HepG2 (cell line): ENCODE measurements around the gene ZBTB32. TPM values are rescaled to one million over a fixed set of nuclear protein-coding genes. Genes with fewer than 3 reads are reported as not detected.

Source experiments
- ARID3A ChIP-seq: IDR thresholded peaks from 2 replicates; pipeline ENCODE4 v1.6.1; 2012; ENCODE audit warnings: low read depth, low read length, improper control_type of control experiment
- ARID5B ChIP-seq: IDR thresholded peaks from 2 replicates; pipeline ENCODE4 v1.4.0; 2020; ENCODE audit warnings: mild to moderate bottlenecking, missing genetic modification reagents
- BRF2 ChIP-seq: sonication (generic); formaldehyde crosslinking; IDR thresholded peaks from 2 replicates; pipeline ENCODE4 v1.8.1; 2022; ENCODE audit warnings: mild to moderate bottlenecking, missing genetic modification reagents
- ETV5 ChIP-seq: IDR thresholded peaks from 2 replicates; pipeline ENCODE4 v1.6.1; 2018; ENCODE audit warnings: missing biosample characterization, missing genetic modification reagents, inconsistent platforms, borderline replicate concordance
- FOSL2 ChIP-seq: sonication (generic); formaldehyde crosslinking; IDR thresholded peaks from 2 replicates; pipeline ENCODE4 v1.4.0; 2020; ENCODE audit warnings: missing genetic modification reagents
- GABPA ChIP-seq, 2 experiments: IDR thresholded peaks; 2 replicates each; pipeline ENCODE4 v1.6.1; 2011 to 2016; ENCODE audit warnings: low read depth in 2 of 2, low read length in 1 of 2, missing biosample characterization in 1 of 2, missing genetic modification characterization in 1 of 2
- GMEB1 ChIP-seq: sonication (generic); formaldehyde crosslinking; IDR thresholded peaks from 2 replicates; pipeline ENCODE4 v1.5.1; 2020; ENCODE audit warnings: missing genetic modification reagents, mild to moderate bottlenecking, borderline replicate concordance
- KDM3A ChIP-seq: IDR thresholded peaks from 2 replicates; pipeline ENCODE4 v1.6.1; 2018; ENCODE audit warnings: low read depth, missing compliant biosample characterization
- MIER3 ChIP-seq: IDR thresholded peaks from 2 replicates; pipeline ENCODE4 v1.6.1; 2016; ENCODE audit warnings: missing compliant biosample characterization, borderline replicate concordance
- PITX1 ChIP-seq: sonication (generic); formaldehyde crosslinking; IDR thresholded peaks from 2 replicates; pipeline ENCODE4 v1.5.1; 2020; ENCODE audit warnings: mild to moderate bottlenecking, missing genetic modification reagents
- PPARG ChIP-seq: conservative IDR thresholded peaks from 2 replicates; pipeline ENCODE4 v1.6.1; 2016; ENCODE audit warnings: missing biosample characterization, missing genetic modification reagents
- RBM39 ChIP-seq: fragments of 200-400 bp; formaldehyde crosslinking; IDR thresholded peaks from one replicate; pipeline ENCODE4 v1.6.1; 2018; ENCODE audit warnings: antibody characterized with exemption, mild to moderate bottlenecking, low read depth, low read length; ENCODE audit not compliant: poor library complexity, severe bottlenecking
- TEAD3 ChIP-seq: optimal IDR thresholded peaks from 2 replicates; pipeline ENCODE3; 2016; ENCODE audit warnings: borderline replicate concordance
- THAP11 ChIP-seq: IDR thresholded peaks from 2 replicates; pipeline ENCODE4 v1.6.1; 2016; ENCODE audit warnings: missing biosample characterization, missing genetic modification reagents
- TP53 ChIP-seq: sonication (generic); formaldehyde crosslinking; conservative IDR thresholded peaks from 2 replicates; pipeline ENCODE4 v1.4.0; 2020; ENCODE audit warnings: missing genetic modification reagents
- ZNF205 ChIP-seq: IDR thresholded peaks from 2 replicates; pipeline ENCODE4 v1.6.1; 2018; ENCODE audit warnings: missing biosample characterization, missing genetic modification reagents
- ZNF574 ChIP-seq: sonication (generic); formaldehyde crosslinking; IDR thresholded peaks from 2 replicates; pipeline ENCODE4 v1.4.0; 2020; ENCODE audit warnings: missing genetic modification reagents
- polyA plus RNA-seq, 8 experiments: library from polyadenylated mRNA; depleted of rRNA in 3 of 8; stranded (reverse) in 7 of 8; unstranded in 1 of 8; fragments of >200 nt; fragmentation: Illumina TruSeq in 4 of 8; extraction: Trizol in 4 of 8; gene quantifications; 2 replicates each; pipeline versions ENCODE4 v1.2.1 to v1.2.3, GENCODE V29; 2011 to 2016; ENCODE audit warnings: low read depth in 4 of 8, missing spikeins in 1 of 8, mixed read lengths in 1 of 8; ENCODE audit not compliant: insufficient read depth in 1 of 8
- total RNA-seq, 5 experiments: library from RNA; depleted of rRNA; stranded (reverse); fragments of >200 nt; fragmentation: Illumina TruSeq; extraction: Trizol; gene quantifications; 2 replicates each; pipeline ENCODE4 v1.2.3, GENCODE V29; 2016; ENCODE audit warnings: low read depth in 1 of 5

The ZBTB32 gene
- total and polyA plus RNA-seq, 2 of the 13 experiments (the other 11 are each of a cell fraction or from before 2014, with no cell fraction given): not detected

- TF ChIP-seq ARID5B (CRISPR knock-in tag): peak; percentile 38; the same call in 1 of the 2 replicates
- TF ChIP-seq PPARG (CRISPR knock-in tag): 0 out of 2 replicates have a peak, but pooled peaks have one; percentile 41
- TF ChIP-seq ETV5: no peak
- peak; percentile 66; the same call in 1 of the 2 replicates for TF ChIP-seq ARID3A
- TF ChIP-seq KDM3A (CRISPR knock-in tag): no peak
- no peak for TF ChIP-seq TP53 (CRISPR knock-in tag)
- TF ChIP-seq ZNF205 (CRISPR knock-in tag): 0 out of 2 replicates have a peak, but pooled peaks have one; percentile 64
- no peak for TF ChIP-seq BRF2 (CRISPR knock-in tag)
- TF ChIP-seq PITX1: no peak
- 0 out of 2 replicates have a peak, but pooled peaks have one; percentile 39 for TF ChIP-seq GMEB1 (CRISPR knock-in tag)
- TF ChIP-seq THAP11 (CRISPR knock-in tag): peak; percentile 89
- peak; percentile 54 for TF ChIP-seq TEAD3 (CRISPR knock-in tag)
- peak; percentile 50 for TF ChIP-seq RBM39
- peak; percentile 41; the same call in 1 of the 2 replicates for TF ChIP-seq FOSL2 (CRISPR knock-in tag)
- TF ChIP-seq MIER3 (CRISPR knock-in tag): peak; percentile 78; the same call in 1 of the 2 replicates
- peak; percentile 92 for TF ChIP-seq ZNF574 (CRISPR knock-in tag)
- no peak for TF ChIP-seq GABPA (IDR thresholded peaks at IDR 0.05; ENCODE audit: low read depth, low read length)
- peak; percentile 27; the same call in 1 of the 2 replicates for TF ChIP-seq GABPA (CRISPR knock-in tag; IDR thresholded peaks at IDR 0.05; ENCODE audit: low read depth)
Observed at GRCh38 chr19:35693835-35694599, 10.3 kb upstream of the ZBTB32 start (continued).
